ENCODE results near the gene EEFSEC.

DNA sequence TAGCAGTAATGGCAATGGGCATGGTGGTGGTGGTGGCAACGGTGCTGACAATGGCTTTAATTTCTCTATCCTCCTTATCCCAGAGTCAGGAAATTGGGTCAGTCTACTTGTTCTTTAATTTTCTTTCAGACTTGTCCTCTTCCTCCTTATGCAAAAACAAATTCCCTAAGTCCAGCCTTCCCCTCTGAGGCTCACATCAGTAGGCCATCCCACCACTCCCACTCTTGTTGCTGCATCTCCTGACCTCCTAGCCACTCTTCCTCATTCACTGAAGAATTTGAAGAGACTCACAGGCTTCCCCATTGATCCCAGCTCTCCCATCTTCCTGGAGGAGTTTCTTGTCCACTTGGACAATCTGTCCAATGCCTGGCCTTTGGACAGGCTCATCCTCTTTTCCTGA, 293.5 kb downstream of the EEFSEC start:
- TF ChIP-seq, protein P1, sequence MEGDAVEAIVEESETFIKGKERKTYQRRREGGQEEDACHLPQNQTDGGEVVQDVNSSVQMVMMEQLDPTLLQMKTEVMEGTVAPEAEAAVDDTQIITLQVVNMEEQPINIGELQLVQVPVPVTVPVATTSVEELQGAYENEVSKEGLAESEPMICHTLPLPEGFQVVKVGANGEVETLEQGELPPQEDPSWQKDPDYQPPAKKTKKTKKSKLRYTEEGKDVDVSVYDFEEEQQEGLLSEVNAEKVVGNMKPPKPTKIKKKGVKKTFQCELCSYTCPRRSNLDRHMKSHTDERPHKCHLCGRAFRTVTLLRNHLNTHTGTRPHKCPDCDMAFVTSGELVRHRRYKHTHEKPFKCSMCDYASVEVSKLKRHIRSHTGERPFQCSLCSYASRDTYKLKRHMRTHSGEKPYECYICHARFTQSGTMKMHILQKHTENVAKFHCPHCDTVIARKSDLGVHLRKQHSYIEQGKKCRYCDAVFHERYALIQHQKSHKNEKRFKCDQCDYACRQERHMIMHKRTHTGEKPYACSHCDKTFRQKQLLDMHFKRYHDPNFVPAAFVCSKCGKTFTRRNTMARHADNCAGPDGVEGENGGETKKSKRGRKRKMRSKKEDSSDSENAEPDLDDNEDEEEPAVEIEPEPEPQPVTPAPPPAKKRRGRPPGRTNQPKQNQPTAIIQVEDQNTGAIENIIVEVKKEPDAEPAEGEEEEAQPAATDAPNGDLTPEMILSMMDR (IDR thresholded peaks at IDR 0.05; ENCODE audit: low read length), result no peak
- TF ChIP-seq EZH2 (optimal IDR thresholded peaks at IDR 0.05; ENCODE audit: low read depth, low read length), result no peak

Measured in MM.1S (cell line).